Hepatocyte (in vitro differentiated cells): ENCODE results near the gene MBP.

ENCODE experiments used
- CTCF ChIP-seq: fragments of 200-600 bp; sonication (generic); IDR thresholded peaks from 2 replicates; pipeline ENCODE4 v1.5.1; 2016; ENCODE audit warnings: antibody characterized with exemption, mild to moderate bottlenecking; ENCODE audit not compliant: poor library complexity
- EZH2 ChIP-seq: fragments of 200-600 bp; sonication (generic); IDR thresholded peaks from 2 replicates; pipeline ENCODE4 v1.6.1; 2016; ENCODE audit warnings: antibody characterized with exemption, mild to moderate bottlenecking, borderline replicate concordance
- EZH2phosphoT487 ChIP-seq: fragments of 200-600 bp; sonication (generic); IDR thresholded peaks from one replicate; pipeline ENCODE4 v1.6.1; 2018; ENCODE audit warnings: antibody characterized with exemption, mild to moderate bottlenecking, low read depth, moderate library complexity; ENCODE audit not compliant: unreplicated experiment, severe bottlenecking

GRCh38 chr18:76960528-76961035 is 172.0 kb downstream of the MBP start:
- TF ChIP-seq EZH2, result no peak
- TF ChIP-seq CTCF, result no peak
- TF ChIP-seq EZH2phosphoT487, result no peak
